Keratinocyte (primary cell): ENCODE measurements around the gene CALHM6. TPM values are rescaled to one million over a fixed set of nuclear protein-coding genes. Genes with fewer than 3 reads are reported as not detected.

Experiments used
- DNase-seq: peaks from one replicate; pipeline ENCODE4 v3.0.0-alpha.2; 2011; ENCODE audit warnings: low read depth, missing footprints, low spot score
- FAIRE-seq: peaks from 2 replicates; lab custom pipeline; 2011; peaks lifted over from hg19 to GRCh38; lab: Jason Lieb, UNC
- H2AFZ ChIP-seq: 2 replicates; pipeline ENCODE4 v1.6.0; 2012; ENCODE audit warnings: low read length, control low read depth, inconsistent platforms; ENCODE audit not compliant: control insufficient read depth
- H3K27ac ChIP-seq: 2 replicates; pipeline ENCODE4 v1.5.1; 2011; ENCODE audit warnings: low read length; ENCODE audit not compliant: control insufficient read depth, insufficient read depth
- H3K27me3 ChIP-seq: 3 replicates; pipeline ENCODE4 v1.6.0; 2011; ENCODE audit warnings: low read length; ENCODE audit not compliant: control insufficient read depth, insufficient read depth; ENCODE audit errors: extremely low read depth
- H3K36me3 ChIP-seq, 2 experiments: 2 replicates in 1 of 2; 3 replicates in 1 of 2; pipeline ENCODE4 v1.5.1; 2011; ENCODE audit warnings: low read length in 2 of 2, mild to moderate bottlenecking in 1 of 2; ENCODE audit not compliant: control insufficient read depth in 2 of 2, insufficient read depth in 2 of 2; ENCODE audit errors: extremely low read depth in 1 of 2
- H3K4me1 ChIP-seq: 3 replicates; pipeline ENCODE4 v1.5.1; 2011; ENCODE audit warnings: low read length; ENCODE audit not compliant: control insufficient read depth, insufficient read depth; ENCODE audit errors: extremely low read depth
- H3K4me2 ChIP-seq: 3 replicates; pipeline ENCODE4 v1.6.0; 2011; ENCODE audit warnings: low read depth, low read length; ENCODE audit not compliant: control insufficient read depth, insufficient read depth; ENCODE audit errors: extremely low read depth
- H3K4me3 ChIP-seq, 3 experiments: fragments of 200-600 bp in 1 of 3; sonication (generic) in 1 of 3; 2 replicates in 2 of 3; 3 replicates in 1 of 3; pipeline ENCODE4 v1.5.1; 2011 to 2016; ENCODE audit warnings: low read length in 3 of 3, mild to moderate bottlenecking in 3 of 3, control low read depth in 2 of 3, inconsistent platforms in 1 of 3, low read depth in 1 of 3, mixed read lengths in 1 of 3, mixed run types in 1 of 3, moderate library complexity in 1 of 3; ENCODE audit not compliant: control insufficient read depth in 2 of 3, insufficient read depth in 2 of 3; ENCODE audit errors: extremely low read depth in 1 of 3
- H3K79me2 ChIP-seq: 2 replicates; pipeline ENCODE4 v1.6.0; 2012; ENCODE audit warnings: low read length; ENCODE audit not compliant: control insufficient read depth, insufficient read depth
- H3K9ac ChIP-seq: 3 replicates; pipeline ENCODE4 v1.6.0; 2011; ENCODE audit warnings: low read length; ENCODE audit not compliant: control insufficient read depth, insufficient read depth; ENCODE audit errors: extremely low read depth
- H3K9me1 ChIP-seq: 3 replicates; pipeline ENCODE4 v1.6.0; 2011; ENCODE audit warnings: low read length; ENCODE audit not compliant: control insufficient read depth, insufficient read depth; ENCODE audit errors: extremely low read depth
- H3K9me3 ChIP-seq: 2 replicates; pipeline ENCODE4 v1.5.1; 2012; ENCODE audit warnings: low read depth, low read length; ENCODE audit not compliant: control insufficient read depth
- H4K20me1 ChIP-seq: 3 replicates; pipeline ENCODE4 v1.6.0; 2011; ENCODE audit warnings: low read length; ENCODE audit not compliant: control insufficient read depth, insufficient read depth; ENCODE audit errors: extremely low read depth
- CTCF ChIP-seq, 3 experiments: IDR thresholded peaks in 1 of 3; conservative IDR thresholded peaks in 1 of 3; optimal IDR thresholded peaks in 1 of 3; 2 replicates in 2 of 3; 3 replicates in 1 of 3; pipeline versions ENCODE3 to v1.5.1; 2011; ENCODE audit warnings: low read length in 3 of 3, mild to moderate bottlenecking in 3 of 3, moderate library complexity in 2 of 3, control low read depth in 1 of 3, inconsistent platforms in 1 of 3; ENCODE audit not compliant: insufficient read depth in 2 of 3; ENCODE audit errors: extremely low read depth in 1 of 3
- EZH2 ChIP-seq: IDR thresholded peaks from one replicate; pipeline ENCODE4 v1.6.1; 2012; ENCODE audit warnings: inconsistent platforms, mild to moderate bottlenecking, low read length, moderate library complexity
- dilution Hi-C: fragments of 300-500 bp; cut with MboI; formaldehyde crosslinking; loops from one replicate; pipeline ENCODE4 v1.7.0; 2020; ENCODE audit warnings: low sequenced_read_pairs; ENCODE audit not compliant: extremely low pct_ligation_motif_present
- polyA plus RNA-seq, 5 experiments: library from polyadenylated mRNA; depleted of rRNA in 3 of 5; stranded (reverse) in 3 of 5; stranded (forward) in 1 of 5; unstranded in 1 of 5; fragments of >200 nt; gene quantifications; 1 replicate in 1 of 5; 2 replicates in 3 of 5; 3 replicates in 1 of 5; pipeline versions ENCODE4 v1.2.1 to v1.2.3, GENCODE V29; 2011 to 2012; ENCODE audit warnings: missing spikeins in 2 of 5, low read depth in 1 of 5, low replicate concordance in 1 of 5

Gene CALHM6
- polyA plus RNA-seq, 1 donor (not counting 4 experiments of a cell fraction or from before 2014, with no cell fraction given), result 0.47 TPM

GRCh38 chr6:116444575-116444974 is 16.6 kb upstream of the CALHM6 start:
- H2AFZ ChIP-seq, result no peak overlapping the region
- TF ChIP-seq CTCF (optimal IDR thresholded peaks at IDR 0.05 in 1 of 3, IDR thresholded peaks at IDR 0.05 in 1 of 3, conservative IDR thresholded peaks at IDR 0.05 in 1 of 3; ENCODE audit: extremely low read depth in 1 of 3, insufficient read depth in 2 of 3, low read length in 3 of 3) (no peak), EZH2 (no peak)
- no peaks in the 10 kb centered on the region for H4K20me1 ChIP-seq
- H3K4me2 ChIP-seq, result no peak overlapping the region
- no peaks in the 10 kb centered on the region for H3K79me2 ChIP-seq
- no peak overlapping the region for H3K9ac ChIP-seq
- H3K27ac ChIP-seq, result no peak overlapping the region
- no peaks in the 10 kb centered on the region for H3K9me3 ChIP-seq
- FAIRE-seq (peak; percentile 61), DNase-seq (no peak)
- H3K27me3 ChIP-seq, result no peaks in the 10 kb centered on the region
- dilution Hi-C loops, result no loop called here
- no peaks in the 10 kb centered on the region for H3K9me1 ChIP-seq
- H3K4me1 ChIP-seq, result peaks cover 22% of the 10 kb centered on the region
- no peaks in the 10 kb centered on the region for H3K36me3 ChIP-seq
- H3K4me3 ChIP-seq, result no peak overlapping the region

- Histone ChIP-seq H2AFZ (no peak overlapping the region), H3K36me3 (no peaks in the 10 kb centered on the region), H3K9ac (no peak overlapping the region), H3K4me3 (no peak overlapping the region), H3K4me2 (no peak overlapping the region), H3K79me2 (no peaks in the 10 kb centered on the region), H3K9me3 (no peaks in the 10 kb centered on the region), H3K27me3 (no peaks in the 10 kb centered on the region), H3K27ac (no peak overlapping the region), H4K20me1 (no peaks in the 10 kb centered on the region), H3K4me1 (peaks cover 24% of the 10 kb centered on the region), H3K9me1 (no peaks in the 10 kb centered on the region)
- TF ChIP-seq EZH2 (no peak), CTCF (optimal IDR thresholded peaks at IDR 0.05 in 1 of 3, IDR thresholded peaks at IDR 0.05 in 1 of 3, conservative IDR thresholded peaks at IDR 0.05 in 1 of 3; ENCODE audit: extremely low read depth in 1 of 3, insufficient read depth in 2 of 3, low read length in 3 of 3) (no peak)
- no peak for DNase-seq
- no peak for FAIRE-seq
- dilution Hi-C loops, result no loop called here
Observed at GRCh38 chr6:116445102-116445501, 16.1 kb upstream of the CALHM6 start.
